ENCODE results near the gene HRAS.

DNA sequence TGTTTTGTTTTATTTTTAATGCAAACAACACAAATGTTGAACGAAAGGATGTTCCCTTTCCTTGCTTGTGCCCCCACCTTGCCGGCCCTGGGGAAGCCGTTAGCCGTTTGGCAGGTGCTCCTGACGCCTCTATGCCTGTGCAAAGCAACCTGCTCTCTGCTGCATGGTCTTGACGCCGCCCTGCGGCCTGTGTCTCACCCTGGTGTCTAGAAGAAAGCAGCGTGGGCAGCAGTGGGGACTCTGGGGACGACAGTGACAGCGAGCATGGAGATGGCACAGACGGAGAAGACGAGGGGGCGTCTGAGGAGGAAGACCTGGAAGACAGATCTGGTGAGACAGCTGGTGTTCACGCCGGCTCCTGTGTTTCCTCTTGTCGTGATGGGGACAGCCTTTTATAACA lies 46.4 kb upstream of the HRAS start:
- no peak for TF ChIP-seq EZH2phosphoT487 (IDR thresholded peaks at IDR 0.05; ENCODE audit: insufficient read depth, low read depth)
- no peak for TF ChIP-seq EZH2 (IDR thresholded peaks at IDR 0.05; ENCODE audit: insufficient read depth, poor library complexity, severe bottlenecking)

Measured in GM23248 (cell line).